HG03175 (cell line): ENCODE results near the gene SGK2.

Experiments used
- ATAC-seq: cut with Tn5 transposase; IDR thresholded peaks from one replicate; pipeline ENCODE4 v1.9.1; 2021; ENCODE audit warnings: mild to moderate bottlenecking, moderate library complexity; ENCODE audit not compliant: unreplicated experiment

The SGK2 gene

DNA sequence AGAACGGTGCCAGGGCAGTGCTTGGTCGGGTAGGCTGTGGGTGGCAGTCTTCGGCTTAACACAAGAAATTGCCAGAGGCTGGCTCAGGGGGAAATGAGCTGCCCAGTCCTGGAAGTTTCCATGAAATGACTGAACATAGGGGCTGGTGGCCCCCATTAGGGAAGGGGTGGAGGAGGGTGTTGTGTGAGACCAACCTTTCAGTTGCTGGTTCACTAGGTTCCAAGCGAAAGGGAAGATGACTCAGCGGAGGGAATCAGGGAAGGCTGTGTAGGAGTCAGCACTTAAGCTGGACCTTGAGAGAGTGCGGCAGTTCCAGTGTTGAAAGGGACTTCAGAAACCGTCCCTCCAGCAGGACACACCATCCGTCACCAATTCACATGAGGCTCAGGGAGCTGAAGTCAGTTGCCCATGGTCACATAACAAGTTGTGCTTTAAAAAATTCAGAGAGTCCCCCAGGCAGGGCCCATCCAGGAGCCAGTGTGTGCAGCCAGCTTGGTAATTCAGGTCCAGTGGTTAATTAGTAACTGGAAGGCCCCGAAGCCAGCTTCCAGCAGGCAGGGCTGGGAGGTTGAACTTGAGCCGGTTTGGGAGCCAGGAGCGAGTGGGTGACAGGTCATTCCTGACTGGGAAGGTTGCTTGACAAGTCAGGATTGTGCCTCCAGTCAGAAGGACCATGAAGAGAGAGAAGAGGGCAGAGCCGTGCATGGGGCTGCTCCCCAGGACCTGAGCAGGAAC is at the start of gene SGK2:
Gene SGK2, plus strand, starts transcription at position 616 of the 735 bp plus-strand sequence. CDS start 7,469 bp downstream, outside the sequence.
- ATAC-seq: no peak

- no peak for ATAC-seq
These were observed 46.9 kb upstream of the SGK2 start for GRCh38 chr20:43511879-43512278.

DNA sequence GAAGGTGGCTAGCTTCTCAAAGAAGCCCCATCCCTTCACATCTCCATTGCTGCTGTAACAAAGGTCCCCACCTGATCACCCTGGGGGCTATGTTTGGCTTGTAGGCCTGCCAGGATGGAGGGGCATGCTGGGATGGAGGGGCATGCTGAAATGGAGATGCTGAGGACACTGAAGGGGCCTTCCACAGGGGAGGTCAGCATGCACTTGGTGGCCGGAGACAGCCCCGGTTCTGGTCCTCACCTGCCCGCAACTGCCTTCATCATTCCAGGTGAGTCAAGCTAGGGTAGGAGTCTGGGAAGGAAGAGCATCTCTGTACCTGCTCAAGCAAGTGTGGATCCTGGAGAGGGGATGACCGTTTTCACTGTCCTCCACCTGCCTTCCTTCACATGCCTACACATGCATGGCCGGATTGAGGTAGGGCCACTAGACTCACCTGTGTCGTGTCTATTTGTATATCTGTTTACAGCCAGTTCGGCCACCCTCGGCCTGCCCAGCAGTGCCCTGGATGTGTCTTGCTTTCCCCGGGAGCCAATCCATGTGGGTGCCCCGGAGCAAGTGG is 45.4 kb upstream of the SGK2 start:
- no peak for ATAC-seq

DNA sequence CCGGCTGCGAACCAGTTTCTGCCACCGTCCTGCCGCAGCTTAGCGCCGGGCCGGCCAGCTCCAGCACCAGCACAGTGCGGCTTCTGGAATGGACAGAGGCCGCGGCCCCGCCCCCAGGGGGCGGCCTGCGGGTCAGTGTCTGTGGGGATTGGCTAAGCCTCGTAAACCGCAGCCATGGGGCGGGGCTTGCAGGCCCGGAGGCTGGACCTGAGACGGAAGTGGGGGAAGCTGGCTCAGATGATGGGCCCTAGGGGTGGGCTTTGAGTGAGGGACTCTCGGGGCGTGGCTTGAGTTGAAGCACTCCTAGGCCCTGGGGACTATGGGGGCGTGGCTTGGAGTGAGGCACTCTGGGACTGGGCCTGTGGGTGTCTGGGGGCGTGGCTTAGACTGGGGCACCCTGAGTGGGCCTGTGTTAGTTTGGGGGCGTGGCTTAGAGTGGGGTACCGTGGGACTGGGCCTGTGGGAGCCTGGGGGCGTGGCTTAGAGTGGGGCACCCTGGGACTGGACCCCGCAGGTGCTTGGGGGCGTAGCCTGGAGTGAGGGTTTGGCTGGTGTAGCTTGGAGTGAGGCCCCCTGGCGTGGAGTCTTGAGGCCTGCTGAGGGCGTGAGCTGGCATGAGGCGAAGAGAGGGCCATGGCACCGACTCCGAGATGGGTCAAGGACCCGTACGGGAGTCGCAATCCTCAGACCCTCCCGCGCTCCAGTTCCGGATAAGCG is 44.7 kb upstream of the SGK2 start:
- ATAC-seq: peak; percentile 79

DNA sequence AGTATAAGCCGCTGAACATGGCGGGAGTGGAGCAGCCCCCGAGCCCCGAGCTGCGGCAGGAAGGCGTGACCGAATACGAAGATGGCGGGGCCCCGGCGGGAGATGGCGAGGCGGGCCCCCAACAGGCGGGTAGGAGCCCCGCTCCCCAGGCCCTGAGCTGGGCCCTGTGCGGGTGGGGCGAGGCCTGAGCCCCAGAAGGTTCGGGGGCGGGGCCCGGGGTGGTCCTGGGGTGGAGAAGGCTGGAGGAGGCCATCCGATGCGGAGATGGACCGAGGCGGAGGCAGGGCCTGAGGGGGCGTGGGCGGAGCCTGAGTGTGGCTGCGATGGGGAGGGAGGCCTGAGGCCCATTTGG is 44.2 kb upstream of the SGK2 start:
- ATAC-seq: peak; percentile 21

GRCh38 chr20:43515628-43516027 is 43.2 kb upstream of the SGK2 start:
- ATAC-seq: no peak

GRCh38 chr20:43516251-43516824 is 42.5 kb upstream of the SGK2 start:
- no peak for ATAC-seq

GRCh38 chr20:43520074-43520630 is 38.7 kb upstream of the SGK2 start:
- ATAC-seq: no peak

DNA sequence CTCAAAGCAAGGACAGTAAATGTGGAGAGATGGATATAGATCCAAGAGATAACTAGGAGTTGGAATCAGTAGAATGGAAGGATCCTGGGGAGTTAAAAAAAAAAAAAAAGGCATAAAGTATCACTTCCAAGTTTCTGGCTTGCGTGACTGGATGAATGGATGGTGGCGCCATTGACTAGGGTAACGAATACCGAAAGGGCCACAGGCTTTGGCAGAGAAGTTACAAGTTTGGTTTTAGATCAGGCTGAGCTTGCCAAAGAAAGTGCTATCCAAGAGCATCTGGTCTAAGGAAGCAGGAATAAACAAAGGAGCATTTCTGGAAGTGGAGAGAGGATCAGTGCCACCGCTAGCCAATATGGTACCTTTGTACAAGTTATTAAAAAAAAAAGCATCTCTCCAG is 33.8 kb upstream of the SGK2 start:
- no peak for ATAC-seq

- ATAC-seq: no peak
These were observed 30.5 kb upstream of the SGK2 start for GRCh38 chr20:43528258-43528875.

GRCh38 chr20:43529051-43529450 is 29.8 kb upstream of the SGK2 start:
- no peak for ATAC-seq

GRCh38 chr20:43529457-43530153 is 29.2 kb upstream of the SGK2 start:
- no peak for ATAC-seq

DNA sequence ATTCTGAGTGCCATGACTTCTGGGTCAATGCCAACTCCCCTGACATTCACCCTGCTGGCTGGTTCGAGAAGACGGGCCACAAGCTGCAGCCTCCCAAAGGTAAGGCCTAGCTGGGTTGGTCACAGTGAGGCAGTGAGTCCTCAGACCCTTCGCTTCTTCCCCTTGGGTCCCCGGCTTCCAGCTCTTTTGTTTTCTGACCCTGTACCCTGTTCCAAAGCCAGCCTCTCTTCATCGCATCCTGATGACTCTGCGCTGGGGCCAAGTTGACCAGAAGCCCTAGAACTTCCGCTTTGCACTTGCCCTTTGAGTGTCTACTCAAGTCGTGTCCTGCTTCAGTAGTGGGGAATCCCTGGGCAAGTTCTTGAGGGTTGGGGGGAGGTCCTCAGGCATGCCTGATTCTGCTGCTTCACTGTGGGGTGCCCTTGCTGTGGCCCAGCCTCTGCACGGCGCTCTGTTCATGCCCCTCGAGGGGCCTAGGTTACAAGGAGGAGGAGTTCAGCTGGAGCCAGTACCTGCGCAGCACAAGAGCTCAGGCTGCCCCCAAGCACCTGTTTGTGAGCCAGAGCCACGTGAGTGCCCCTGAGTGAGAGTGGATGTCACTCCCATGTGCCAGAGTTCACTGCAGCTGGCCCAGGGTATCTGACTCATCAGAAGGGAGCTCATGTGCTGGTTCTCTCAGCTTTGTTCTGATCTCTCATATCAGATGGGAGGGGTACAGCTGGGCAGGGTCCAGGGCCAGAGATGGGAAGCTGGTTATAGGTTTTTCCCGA is 28.3 kb upstream of the SGK2 start:
- ATAC-seq: no peak

DNA sequence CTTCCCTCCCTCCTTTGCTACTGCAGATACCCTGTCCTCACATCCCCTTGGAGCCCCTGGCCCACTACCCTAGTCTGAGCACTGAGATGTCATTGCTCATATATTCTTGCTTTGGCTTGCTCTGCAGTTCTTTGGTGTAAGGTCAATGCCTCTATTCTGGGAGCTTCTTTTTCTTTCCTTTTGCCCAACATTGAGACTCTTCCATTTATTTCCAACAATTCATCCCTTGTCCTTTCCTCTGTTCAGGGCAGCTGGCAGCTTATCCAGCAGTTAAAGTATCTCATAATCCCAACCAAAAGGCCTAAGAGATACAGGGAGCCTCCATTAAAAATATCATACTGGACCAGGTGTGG is 27.8 kb upstream of the SGK2 start:
- no peak for ATAC-seq

DNA sequence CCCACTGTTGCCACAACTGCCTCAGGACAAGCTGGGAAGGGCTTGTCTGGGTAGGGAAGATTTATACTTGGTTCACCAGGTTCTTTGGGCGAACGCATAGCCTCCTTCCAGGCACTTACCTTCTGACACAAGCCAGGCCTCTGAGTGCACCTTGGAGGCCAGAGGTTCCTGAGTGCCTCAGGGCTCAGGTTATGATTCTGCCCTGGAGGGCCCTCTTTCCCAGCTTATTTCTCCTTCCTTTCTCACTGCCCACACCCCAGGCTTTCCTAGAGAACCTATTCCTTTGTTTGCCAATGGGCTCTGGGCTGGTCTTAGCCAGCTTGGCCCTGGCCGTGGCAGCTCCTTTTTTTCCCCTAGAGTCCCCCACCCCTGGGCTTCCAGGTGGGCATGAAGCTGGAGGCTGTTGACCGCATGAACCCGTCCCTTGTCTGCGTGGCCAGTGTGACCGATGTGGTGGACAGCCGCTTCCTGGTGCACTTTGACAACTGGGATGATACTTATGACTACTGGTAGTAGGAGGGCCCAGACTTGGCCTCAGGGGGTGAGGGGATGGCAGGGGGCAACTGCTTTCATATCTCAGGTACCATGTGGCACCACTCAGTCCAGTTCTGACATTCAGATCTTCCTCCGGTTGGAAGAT is 26.3 kb upstream of the SGK2 start:
- ATAC-seq: no peak

DNA sequence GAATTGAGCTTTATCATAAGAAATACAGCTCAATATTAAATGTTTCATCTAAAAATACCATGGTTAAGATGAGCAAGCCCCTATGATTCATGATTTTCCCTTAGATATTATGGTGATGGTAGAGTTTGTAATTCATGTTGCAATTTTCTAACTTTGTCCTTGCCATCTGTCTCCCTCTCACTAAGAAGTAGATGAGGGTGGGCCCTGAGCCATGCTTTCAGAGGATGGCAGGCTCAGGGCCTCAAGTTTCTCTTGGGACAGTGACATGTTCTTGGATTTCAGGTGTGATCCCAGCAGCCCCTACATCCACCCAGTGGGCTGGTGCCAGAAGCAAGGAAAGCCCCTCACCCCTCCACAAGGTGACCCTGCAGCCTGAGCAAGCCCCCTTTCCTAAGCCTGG is 25.8 kb upstream of the SGK2 start:
- ATAC-seq: no peak

DNA sequence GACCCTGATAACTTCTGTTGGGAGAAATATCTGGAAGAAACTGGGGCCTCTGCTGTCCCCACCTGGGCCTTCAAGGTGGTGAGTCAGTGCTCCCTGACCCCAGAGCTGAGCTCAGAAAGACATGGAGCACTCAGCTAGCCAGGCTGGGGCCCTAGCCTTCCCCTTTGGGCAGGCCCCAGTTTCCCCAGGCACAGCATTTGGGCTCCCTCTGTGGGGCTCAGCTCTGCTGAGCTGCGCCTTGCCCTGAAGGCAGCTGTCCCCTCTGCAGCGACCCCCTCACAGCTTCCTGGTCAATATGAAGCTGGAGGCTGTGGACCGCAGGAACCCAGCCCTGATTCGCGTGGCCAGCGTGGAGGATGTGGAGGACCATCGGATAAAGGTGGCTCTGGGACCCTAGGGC is 24.8 kb upstream of the SGK2 start:
- no peak for ATAC-seq

- no peak for ATAC-seq
These were observed 24.0 kb upstream of the SGK2 start for GRCh38 chr20:43534791-43535350.

DNA sequence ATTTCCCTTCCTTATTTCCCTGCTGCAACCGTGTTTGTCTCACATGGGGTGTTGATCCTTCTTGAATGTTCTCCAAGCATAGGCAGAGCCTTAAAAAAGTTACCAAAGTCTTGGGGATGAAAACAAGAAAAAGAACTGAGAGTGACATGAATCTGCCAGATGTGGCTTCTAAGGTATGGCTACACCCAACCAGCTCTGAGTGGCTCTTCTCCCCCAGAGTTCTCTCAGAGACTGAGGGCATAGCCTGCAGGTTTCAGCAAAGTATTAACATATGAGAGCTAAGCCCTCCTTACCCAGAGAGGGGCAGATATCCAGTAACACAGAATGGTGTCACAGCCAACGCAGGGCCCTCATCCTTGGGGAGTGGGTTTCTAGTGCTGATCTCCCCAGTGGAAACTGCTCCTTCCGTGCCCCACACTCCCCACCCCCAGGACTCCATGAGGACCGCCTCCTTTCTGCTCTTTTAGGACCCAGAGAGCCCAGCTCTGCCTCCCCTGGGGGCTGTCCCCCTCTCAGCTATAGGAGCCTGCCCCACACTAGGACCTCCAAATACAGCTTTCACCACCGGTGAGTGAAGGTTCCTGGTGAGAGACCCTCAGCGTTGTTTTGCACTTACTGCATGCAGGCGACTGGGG is 23.3 kb upstream of the SGK2 start:
- ATAC-seq: no peak
